K562 (cell line): Measurements from ENCODE around the gene ERGIC1. TPM values are rescaled to one million over a fixed set of nuclear protein-coding genes. Genes with fewer than 3 reads are reported as not detected.

ENCODE experiments used
- ATAC-seq: fragments of 200-7000 bp; cut with Tn5 transposase; 3 replicates; pipeline ENCODE4 v1.9.1; 2020; ENCODE audit warnings: moderate library complexity
- BruUV-seq: library from RNA; stranded (reverse); fragments of 400-500 nt; replicated peaks from 2 replicates; lab custom pipeline; 2021; lab: Mats Ljungman, UMichigan
- CTCF ChIA-PET: fragments of 300-600 bp; formaldehyde crosslinking; extraction: SDS; loops from one replicate; lab custom pipeline; 2021; ENCODE audit warnings: low intra/inter-chr PET ratio; lab: Yijun Ruan, JAX
- POLR2A ChIA-PET: fragments of 300-600, 350-650 bp; sonication (Branson Sonifier 250); formaldehyde crosslinking; extraction: SDS; loops from one replicate; lab custom pipeline; 2021; ENCODE audit warnings: antibody characterized with exemption, inconsistent platforms; lab: Yijun Ruan, JAX
- DNase-seq, 4 experiments: peaks; one replicate each; pipeline versions ENCODE4 v3.0.0 to v3.0.0-alpha.2; 2011 to 2018; ENCODE audit warnings: low spot score in 3 of 4, mixed read lengths in 3 of 4; ENCODE audit errors: extremely low read depth in 1 of 4
- FAIRE-seq: peaks from 2 replicates; lab custom pipeline; 2011; peaks lifted over from hg19 to GRCh38; lab: Jason Lieb, UNC
- H2AFZ ChIP-seq: 2 replicates; pipeline ENCODE4 v1.6.0; 2011; ENCODE audit warnings: low read depth, low read length, control low read depth, inconsistent platforms
- H3K27ac ChIP-seq: fragments of 200-600 bp; 3 replicates; pipeline ENCODE4 v1.8.0; 2011; ENCODE audit warnings: low read depth, mild to moderate bottlenecking, control low read depth, inconsistent platforms, low read length, moderate library complexity, mixed read lengths; ENCODE audit errors: extremely low read depth
- H3K27me3 ChIP-seq, 2 experiments: fragments of 300-600 bp in 1 of 2; 2 replicates in 1 of 2; 3 replicates in 1 of 2; pipeline versions ENCODE4 v1.6.0 to v1.8.0; 2011; ENCODE audit warnings: inconsistent platforms in 2 of 2, low read length in 2 of 2, mild to moderate bottlenecking in 1 of 2, mixed read lengths in 1 of 2, moderate library complexity in 1 of 2; ENCODE audit not compliant: control insufficient read depth in 2 of 2, insufficient read depth in 2 of 2
- H3K36me3 ChIP-seq: fragments of 300-600 bp; 3 replicates; pipeline ENCODE4 v1.8.0; 2011; ENCODE audit warnings: mild to moderate bottlenecking, low read length, inconsistent platforms; ENCODE audit not compliant: control insufficient read depth, insufficient read depth
- H3K4me1 ChIP-seq, 2 experiments: fragments of 200-600 bp in 1 of 2; replicated peaks in 1 of 2; 2 replicates in 1 of 2; 3 replicates in 1 of 2; pipeline versions ENCODE4 v1.5.1 to v1.8.0; 2011; ENCODE audit warnings: inconsistent platforms in 2 of 2, low read length in 2 of 2, mild to moderate bottlenecking in 1 of 2, mixed read lengths in 1 of 2, moderate library complexity in 1 of 2; ENCODE audit not compliant: control insufficient read depth in 2 of 2, insufficient read depth in 2 of 2
- H3K4me2 ChIP-seq: 2 replicates; pipeline ENCODE4 v1.6.1; 2011; ENCODE audit warnings: low read length, control low read depth, inconsistent platforms, mixed read lengths; ENCODE audit not compliant: insufficient read depth
- H3K4me3 ChIP-seq: fragments of 200-600 bp; sonication (generic), shearing (Covaris generic); 2 replicates; pipeline ENCODE4 v1.5.1; 2016; ENCODE audit warnings: control low read depth, inconsistent platforms
- H3K79me2 ChIP-seq: fragments of 200-600 bp; 3 replicates; pipeline ENCODE4 v1.8.0; 2011; ENCODE audit warnings: low read length, inconsistent platforms; ENCODE audit not compliant: control insufficient read depth, insufficient read depth
- H3K9ac ChIP-seq, 2 experiments: 2 replicates each; pipeline versions ENCODE4 v1.6.0 to v1.6.1; 2011; ENCODE audit warnings: low read depth in 2 of 2, low read length in 2 of 2, control low read depth in 1 of 2, inconsistent platforms in 1 of 2, mild to moderate bottlenecking in 1 of 2, mixed read lengths in 1 of 2; ENCODE audit not compliant: insufficient read depth in 1 of 2
- H3K9me1 ChIP-seq: one replicate; pipeline ENCODE4 v1.6.0; 2011; ENCODE audit warnings: inconsistent platforms, mild to moderate bottlenecking, low read length, moderate library complexity; ENCODE audit not compliant: control insufficient read depth, insufficient read depth
- H3K9me3 ChIP-seq: replicated peaks from 2 replicates; pipeline ENCODE4 v1.5.1; 2011; ENCODE audit warnings: low read depth, low read length, inconsistent platforms; ENCODE audit not compliant: control insufficient read depth, insufficient read depth
- H4K20me1 ChIP-seq: replicated peaks from 2 replicates; pipeline ENCODE4 v1.6.1; 2011; ENCODE audit warnings: low read length, inconsistent platforms, mixed read lengths; ENCODE audit not compliant: control insufficient read depth, insufficient read depth
- CBX1 ChIP-seq: sonication (generic); IDR thresholded peaks from 2 replicates; pipeline ENCODE4 v1.6.1; 2016; ENCODE audit warnings: antibody characterized with exemption, low read depth, mild to moderate bottlenecking
- CEBPB ChIP-seq: fragments of 450-650 bp; IDR thresholded peaks from 2 replicates; pipeline ENCODE4 v1.6.1; 2016; ENCODE audit warnings: missing genetic modification characterization, missing compliant biosample characterization
- GATA2 ChIP-seq: sonication (generic); formaldehyde crosslinking; IDR thresholded peaks from 2 replicates; pipeline ENCODE4 v1.4.0; 2020; ENCODE audit warnings: mild to moderate bottlenecking, missing genetic modification reagents
- IRF2 ChIP-seq: sonication (generic); formaldehyde crosslinking; IDR thresholded peaks from 2 replicates; pipeline ENCODE4 v1.8.1; 2022; ENCODE audit warnings: mild to moderate bottlenecking, missing genetic modification reagents
- KAT2B ChIP-seq: IDR thresholded peaks from one replicate; pipeline ENCODE4 v1.6.1; 2012; ENCODE audit warnings: low read depth, mild to moderate bottlenecking, control low read depth, inconsistent platforms, low read length, moderate library complexity
- MEF2D ChIP-seq: conservative IDR thresholded peaks from 2 replicates; pipeline ENCODE4 v1.6.1; 2016; ENCODE audit warnings: low read depth, missing genetic modification characterization, missing compliant biosample characterization
- MGA ChIP-seq: fragments of 450-650 bp; IDR thresholded peaks from 2 replicates; pipeline ENCODE4 v1.6.1; 2016; ENCODE audit warnings: mild to moderate bottlenecking, moderate library complexity
- PYGO2 ChIP-seq: fragments of 450-650 bp; IDR thresholded peaks from 2 replicates; pipeline ENCODE4 v1.6.1; 2016; ENCODE audit warnings: mild to moderate bottlenecking, missing genetic modification characterization, moderate library complexity, missing compliant biosample characterization
- RCOR1 ChIP-seq, 2 experiments: IDR thresholded peaks; 2 replicates each; pipeline ENCODE4 v1.6.1; 2012; ENCODE audit warnings: low read depth in 2 of 2, low read length in 2 of 2, borderline replicate concordance in 1 of 2, improper control_type of control experiment in 1 of 2
- WGBS: fragments of 100-300 bp; shearing (Covaris generic); methylation state at CpG from one replicate; pipeline ENCODE4 v1.1.6; 2016; ENCODE audit warnings: low coverage, mixed read lengths; ENCODE audit not compliant: insufficient coverage; ENCODE audit errors: missing lambda C conversion rate; 5-methylcytosine and 5-hydroxymethylcytosine counted together
- in situ Hi-C: fragments of 300-500 bp; cut with MboI; formaldehyde crosslinking; loops from 4 replicates; pipeline ENCODE4 v1.15.0; 2018; ENCODE audit warnings: inconsistent platforms, mixed read lengths
- intact Hi-C: fragments of 100-400 bp; cut with micrococcal nuclease; formaldehyde crosslinking; loops from 2 replicates; pipeline ENCODE4 v1.14.2; 2022
- polyA plus RNA-seq, 8 experiments: library from polyadenylated mRNA; depleted of rRNA in 4 of 8; stranded (reverse) in 5 of 8; unstranded in 3 of 8; fragments of >200 nt; fragmentation: Nextera tagmentation in 2 of 8; fragmentation: Illumina TruSeq in 1 of 8; extraction: Ambion mirVana in 2 of 8; extraction: Trizol in 1 of 8; gene quantifications; 2 replicates each; pipeline versions ENCODE4 v1.2.1 to v1.2.3, GENCODE V29; 2011 to 2014; ENCODE audit warnings: inconsistent platforms in 1 of 8, missing spikeins in 1 of 8
- total RNA-seq, 7 experiments: library from RNA; depleted of rRNA in 6 of 7; stranded (reverse); fragments of >200 nt in 6 of 7; fragmentation: Illumina TruSeq in 2 of 7; extraction: Trizol in 2 of 7; gene quantifications; 2 replicates each; pipeline versions ENCODE4 v1.2.1 to v1.2.3, GENCODE V29; 2011 to 2021; ENCODE audit warnings: low replicate concordance in 1 of 7
- TF ChIP-seq, protein P1 (sequence below): fragments of 250-450 bp; sonication (Bioruptor Pico); IDR thresholded peaks from 2 replicates; pipeline ENCODE4 v1.8.0; 2022; ENCODE audit warnings: inconsistent platforms

ERGIC1 gene
- total and polyA plus RNA-seq, 9 of the 15 experiments (the other 6 are each of a cell fraction or from before 2014, with no cell fraction given) = 5.5 to 68.4 (median 36.4) TPM

- in situ Hi-C loops (no loop called here), intact Hi-C loops (no loop called here)
- no TSS peak for BruUV-seq
- Histone ChIP-seq H3K27me3 (no peaks in the 10 kb centered on the region), H3K4me1 (peaks cover 26 to 29% of the 10 kb centered on the region in 2 experiments; a peak in 4 of 5 replicates), H3K36me3 (no peaks in the 10 kb centered on the region; the same call in 2 of the 3 replicates), H4K20me1 (no peaks in the 10 kb centered on the region), H3K9me1 (no peaks in the 10 kb centered on the region), H3K4me3 (no peak overlapping the region), H3K4me2 (no peak overlapping the region), H3K9ac (no peak overlapping the region), H3K9me3 (no peaks in the 10 kb centered on the region; the same call in 1 of the 2 replicates), H2AFZ (no peak overlapping the region), H3K27ac (no peak overlapping the region), H3K79me2 (no peaks in the 10 kb centered on the region; the same call in 2 of the 3 replicates)
- FAIRE-seq (no peak), DNase-seq (no peak), ATAC-seq (no peak)
- ChIA-PET CTCF (no interaction called here), POLR2A (interaction anchor here (1.9 kb wide), 1 partner anchor 16 kb away, joined by 4 read pairs; no protein-coding TSS in a partner anchor)
- WGBS = 100% methylated on average over 2 of the region's 2 CpGs
- TF ChIP-seq MGA (no peak), KAT2B (no peak), RCOR1 (IDR thresholded peaks at IDR 0.05; ENCODE audit: borderline replicate concordance in 1 of 2, low read depth in 2 of 2, low read length in 2 of 2) (no peak), CEBPB (tag) (no peak), GATA2 (CRISPR knock-in tag) (no peak), IRF2 (CRISPR knock-in tag) (no peak), CBX1 (no peak), PYGO2 (no peak), MEF2D (no peak)
- TF ChIP-seq, protein P1, sequence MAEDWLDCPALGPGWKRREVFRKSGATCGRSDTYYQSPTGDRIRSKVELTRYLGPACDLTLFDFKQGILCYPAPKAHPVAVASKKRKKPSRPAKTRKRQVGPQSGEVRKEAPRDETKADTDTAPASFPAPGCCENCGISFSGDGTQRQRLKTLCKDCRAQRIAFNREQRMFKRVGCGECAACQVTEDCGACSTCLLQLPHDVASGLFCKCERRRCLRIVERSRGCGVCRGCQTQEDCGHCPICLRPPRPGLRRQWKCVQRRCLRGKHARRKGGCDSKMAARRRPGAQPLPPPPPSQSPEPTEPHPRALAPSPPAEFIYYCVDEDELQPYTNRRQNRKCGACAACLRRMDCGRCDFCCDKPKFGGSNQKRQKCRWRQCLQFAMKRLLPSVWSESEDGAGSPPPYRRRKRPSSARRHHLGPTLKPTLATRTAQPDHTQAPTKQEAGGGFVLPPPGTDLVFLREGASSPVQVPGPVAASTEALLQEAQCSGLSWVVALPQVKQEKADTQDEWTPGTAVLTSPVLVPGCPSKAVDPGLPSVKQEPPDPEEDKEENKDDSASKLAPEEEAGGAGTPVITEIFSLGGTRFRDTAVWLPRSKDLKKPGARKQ (CRISPR knock-in tag) = no peak
Observed at GRCh38 chr5:172809774-172810173, 24.3 kb upstream of the ERGIC1 start.
